Measurements from ENCODE around the gene ROCK2. TPM values are rescaled to one million over a fixed set of nuclear protein-coding genes. Genes with fewer than 3 reads are reported as not detected.
"Not testable (repeated sequence)": the region's sequence is repeated elsewhere in the genome, so short reads cannot be mapped to it uniquely, and the experiment has no call there.

ROCK2 gene
- polyA plus RNA-seq, 4 donors, result 33.3 to 42.9 (median 38.3) TPM

DNA sequence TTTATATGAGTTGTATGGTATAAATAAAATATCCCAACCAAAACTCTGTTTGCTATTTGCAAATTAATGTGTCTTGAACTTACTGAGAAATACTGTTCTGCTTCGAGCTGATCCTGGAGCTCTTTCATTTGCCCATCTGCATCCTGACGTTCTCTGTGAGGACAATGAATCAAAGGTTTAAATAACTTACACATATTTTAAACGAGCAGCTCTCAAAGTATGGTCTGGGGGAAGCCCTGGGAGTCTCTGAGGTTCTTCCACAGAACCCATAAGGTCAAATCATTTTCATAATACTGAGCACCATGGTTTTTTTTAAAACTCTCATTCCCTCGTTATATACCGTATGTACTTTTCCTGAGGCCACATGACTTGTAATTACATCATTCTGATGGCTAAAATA is 142.5 kb downstream of the ROCK2 start:
- DNase-seq (ENCODE audit: low read depth in 4 of 4, low spot score in 2 of 4), result no peak

DNA sequence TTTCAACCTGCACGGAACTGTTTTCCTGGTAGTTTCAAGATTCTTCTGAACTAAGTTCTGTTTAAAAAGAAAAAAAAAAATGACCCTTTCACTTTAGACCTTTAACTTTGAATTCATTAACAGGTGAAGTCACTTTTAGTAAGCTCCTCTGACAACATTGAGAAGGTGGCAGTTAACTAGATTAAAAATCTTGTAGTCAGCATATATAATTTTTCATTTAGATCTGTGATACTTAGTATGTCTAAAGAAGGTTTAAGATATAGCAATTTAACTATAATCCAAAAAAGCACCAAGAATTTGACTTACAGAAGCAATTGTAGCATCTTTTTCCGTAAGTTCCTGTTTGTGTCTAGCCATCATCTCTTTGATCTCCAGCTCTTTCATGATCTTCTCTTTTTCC is 143.8 kb downstream of the ROCK2 start:
- DNase-seq (ENCODE audit: low read depth in 4 of 4, low spot score in 2 of 4), result no peak

DNA sequence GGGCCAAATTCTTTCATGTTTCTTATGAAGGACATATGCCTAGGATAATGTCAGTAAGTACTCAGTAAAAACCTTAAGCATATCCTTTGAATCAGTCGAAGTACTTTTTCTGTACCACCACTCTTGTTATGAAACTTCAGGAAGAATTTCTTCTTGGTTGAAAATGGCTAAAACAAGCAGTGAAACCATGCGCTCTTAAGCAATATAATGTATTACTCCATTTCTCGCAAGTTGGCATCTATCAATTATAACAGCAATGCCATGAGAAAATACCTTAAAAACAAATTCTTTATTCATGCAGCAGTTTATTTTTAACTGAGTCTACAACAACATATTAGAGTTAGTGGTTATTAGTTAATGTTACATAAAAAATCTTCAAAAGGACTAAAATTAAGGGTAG is 148.2 kb downstream of the ROCK2 start:
- DNase-seq (ENCODE audit: low read depth in 4 of 4, low spot score in 2 of 4), result no peak

DNA sequence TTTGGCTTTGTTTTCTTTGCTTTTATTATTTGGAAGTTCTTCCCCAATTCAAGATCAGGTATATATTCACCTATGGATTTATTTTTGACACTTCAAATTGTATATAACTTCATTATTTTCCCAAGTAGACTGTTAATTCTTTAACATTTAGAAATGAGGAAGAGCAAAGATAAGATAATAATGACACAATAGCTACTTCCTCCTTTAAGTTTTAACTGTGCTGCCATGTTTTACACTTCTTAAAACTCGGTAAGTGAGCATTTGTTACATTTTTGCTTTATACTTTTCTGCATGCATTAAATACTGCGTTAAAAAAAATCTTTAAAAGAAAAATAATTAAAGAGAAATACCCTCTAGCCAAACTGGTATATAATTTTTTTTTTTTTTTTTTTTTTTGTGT is 156.7 kb downstream of the ROCK2 start:
- no peak for DNase-seq (ENCODE audit: low read depth in 4 of 4, low spot score in 2 of 4)

DNA sequence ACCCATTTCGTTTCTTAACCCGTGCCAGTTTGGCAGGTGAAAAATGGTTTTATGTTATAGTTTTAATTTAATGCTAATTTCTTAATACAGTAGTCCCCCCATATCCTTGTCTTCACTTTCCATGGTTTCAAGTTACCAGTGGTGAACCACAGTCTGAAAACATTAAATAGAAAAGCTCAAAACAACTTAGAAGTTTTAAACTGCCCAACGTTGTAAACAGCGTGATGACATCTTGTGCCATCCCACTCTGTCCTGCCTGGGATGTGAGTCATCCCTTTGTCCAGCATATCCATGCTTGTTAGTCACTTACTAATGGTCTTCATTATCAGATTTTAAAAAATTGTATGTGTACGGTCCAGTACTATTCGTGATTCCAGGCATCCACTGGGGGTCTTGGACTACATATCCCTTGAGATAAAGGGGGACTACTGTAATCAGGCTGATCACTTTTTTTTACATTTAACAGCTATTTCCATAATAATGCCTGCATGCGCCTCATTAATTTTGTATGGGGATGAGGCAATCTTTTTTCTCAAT is 157.3 kb downstream of the ROCK2 start:
- DNase-seq (ENCODE audit: low read depth in 4 of 4, low spot score in 2 of 4), result no peak

DNA sequence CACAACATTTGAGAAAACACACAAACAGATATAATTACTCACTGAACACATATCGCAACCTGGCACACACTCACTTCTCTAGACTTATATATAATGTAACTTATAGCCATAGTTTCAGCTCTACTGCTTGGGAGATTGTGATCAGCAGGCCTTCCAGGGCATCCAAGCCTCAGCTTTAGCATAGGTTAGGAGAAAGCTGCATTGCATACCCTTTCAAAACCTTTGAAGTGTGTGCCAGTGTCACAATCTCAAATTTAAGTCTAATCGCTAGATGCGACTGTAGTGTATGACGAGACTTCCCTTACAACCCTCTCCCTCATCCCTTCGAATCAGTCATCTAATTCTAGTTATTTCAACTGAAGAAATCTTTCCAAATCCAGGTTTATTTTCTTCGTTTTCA is 158.3 kb downstream of the ROCK2 start:
- DNase-seq (ENCODE audit: low read depth in 4 of 4, low spot score in 2 of 4), result no peak

DNA sequence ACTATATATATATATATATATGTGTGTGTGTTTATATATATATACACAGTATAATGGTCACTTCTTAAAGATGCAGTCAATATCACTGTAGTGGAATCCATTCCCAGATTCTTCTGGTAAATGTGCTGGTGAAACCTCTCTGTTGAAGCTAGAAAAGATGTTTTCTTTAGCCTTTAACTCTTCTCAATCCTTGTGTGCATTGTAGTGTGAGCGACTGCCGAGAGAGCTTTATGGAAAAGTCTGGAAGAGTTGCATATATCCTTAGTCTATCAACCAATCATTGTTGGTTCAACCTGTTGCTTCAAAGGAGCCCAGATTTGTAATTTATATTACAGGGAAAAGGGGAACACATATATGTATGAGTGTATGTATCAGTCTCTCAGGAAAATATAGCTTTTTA is 161.5 kb downstream of the ROCK2 start:
- no peak for DNase-seq (ENCODE audit: low read depth in 4 of 4, low spot score in 2 of 4)

DNA sequence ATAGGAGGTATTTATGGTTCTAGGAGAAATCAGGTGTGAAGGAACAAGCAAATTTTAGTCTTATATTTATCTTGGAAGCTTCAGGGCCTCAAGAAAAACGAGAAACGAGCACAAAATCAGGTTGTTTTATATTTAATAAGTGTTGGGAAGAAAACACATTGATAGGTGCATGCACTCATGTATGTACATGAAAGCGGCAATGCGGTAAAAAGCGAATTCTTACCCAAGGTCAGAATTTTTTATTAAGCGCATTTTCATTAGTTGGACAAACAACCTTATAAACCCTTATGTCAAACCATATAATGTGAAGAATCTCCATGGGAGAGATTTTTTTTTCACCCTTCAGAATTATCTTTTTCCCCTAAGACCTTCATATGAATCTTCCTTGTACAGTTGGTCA is 163.8 kb downstream of the ROCK2 start:
- no peak for DNase-seq (ENCODE audit: low read depth in 4 of 4, low spot score in 2 of 4)

DNA sequence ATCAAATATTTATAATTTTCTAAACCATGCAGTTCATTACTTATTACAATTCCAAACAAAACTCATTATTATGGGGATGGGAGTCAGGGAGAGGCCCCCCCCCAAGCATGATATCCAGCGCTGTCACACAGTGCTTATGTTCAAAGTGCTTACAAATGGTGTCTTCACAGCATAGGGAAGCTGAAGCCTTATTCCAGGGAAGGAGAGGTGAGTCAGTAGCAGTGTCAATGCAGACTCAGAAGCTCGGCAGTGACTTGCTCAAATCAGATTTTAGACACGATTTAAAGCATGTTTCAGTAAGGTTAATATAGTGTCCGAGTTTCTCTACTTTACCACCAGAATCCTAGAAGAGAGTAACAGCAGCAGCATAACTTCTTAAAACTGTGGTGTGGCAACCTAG is 164.5 kb downstream of the ROCK2 start:
- no peak for DNase-seq (ENCODE audit: low read depth in 4 of 4, low spot score in 2 of 4)

DNA sequence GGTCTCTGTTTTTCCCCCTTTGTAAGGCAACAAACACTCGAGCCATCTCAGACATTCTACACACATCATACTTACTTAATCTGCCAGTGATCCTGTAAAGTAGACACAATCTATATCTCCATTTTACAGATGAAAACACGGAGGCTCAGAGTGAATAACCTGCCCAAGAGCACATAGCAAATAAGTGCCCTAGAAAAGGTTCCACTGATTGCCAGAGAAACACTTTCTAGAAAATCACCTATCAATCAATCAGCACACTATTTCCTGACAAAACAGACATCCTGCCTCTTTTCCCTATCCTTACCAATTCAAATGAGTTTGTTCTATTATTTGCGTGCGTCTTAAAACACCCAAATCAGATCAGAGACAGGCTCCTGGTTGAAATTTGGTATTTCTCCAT is 165.2 kb downstream of the ROCK2 start:
- DNase-seq (ENCODE audit: low read depth in 4 of 4, low spot score in 2 of 4), result no peak

DNA sequence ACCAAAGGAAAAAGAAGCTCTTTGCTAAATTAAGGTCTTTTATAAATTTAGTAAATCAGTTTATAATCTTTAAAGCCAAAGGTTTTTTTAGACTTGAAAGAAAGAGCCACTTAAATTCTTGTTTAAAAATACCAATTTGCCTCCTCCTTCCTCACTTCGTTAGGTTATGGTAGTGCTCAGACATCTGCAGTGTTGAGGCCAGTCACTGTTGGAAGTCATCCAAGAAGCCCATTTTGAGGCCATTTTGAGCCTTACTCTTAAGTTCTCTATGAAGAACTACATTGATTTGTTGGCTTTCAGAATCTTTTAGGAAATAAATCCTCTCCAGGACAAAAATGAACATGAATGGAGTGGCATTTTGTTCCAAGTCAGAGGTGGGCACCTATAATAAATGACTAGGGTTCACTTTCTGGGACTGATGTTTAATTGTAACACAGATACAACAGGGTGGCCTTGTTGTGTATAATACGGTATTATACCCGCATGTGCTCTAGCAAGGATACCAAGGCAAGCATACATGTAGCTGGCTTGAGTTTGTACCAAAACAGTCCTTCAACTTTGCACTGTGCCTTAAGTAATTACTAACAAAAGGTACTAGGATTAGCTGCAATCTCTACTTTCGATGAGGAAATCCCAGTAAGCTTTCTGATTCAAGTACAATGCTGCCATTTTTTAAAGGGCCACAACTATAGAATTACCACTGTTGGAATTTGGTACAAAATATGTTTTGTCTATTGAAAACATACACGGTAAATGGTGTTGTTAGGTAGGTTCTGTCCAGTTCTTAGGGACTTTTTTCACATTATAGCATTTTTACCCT is 166.4 kb downstream of the ROCK2 start:
- no peak for DNase-seq (ENCODE audit: low read depth in 4 of 4, low spot score in 2 of 4)

DNA sequence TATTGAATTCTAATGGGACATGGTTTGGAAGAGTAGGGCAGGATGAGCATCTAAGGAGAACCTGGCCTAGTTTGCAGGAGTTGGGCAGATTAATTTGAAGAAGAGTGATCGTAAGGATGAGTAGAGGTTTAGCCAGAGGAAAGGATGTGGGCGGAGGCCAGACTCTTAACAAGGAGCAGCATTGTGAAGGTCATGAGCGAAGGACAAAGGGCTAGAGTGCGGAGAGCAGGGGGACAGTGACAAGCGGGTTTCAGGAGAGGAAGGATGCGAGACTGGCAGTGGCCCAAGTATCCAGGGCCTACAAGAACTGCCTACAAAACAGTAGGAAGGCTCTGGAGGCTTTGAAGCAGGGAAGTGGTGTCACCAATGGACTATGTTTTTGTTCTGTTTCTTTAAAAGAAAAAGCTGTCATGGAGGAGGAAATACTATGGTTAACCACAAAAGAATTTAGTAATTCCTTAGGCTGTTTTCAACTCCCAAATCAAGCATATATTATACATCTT is 169.1 kb downstream of the ROCK2 start:
- DNase-seq (ENCODE audit: low read depth in 4 of 4, low spot score in 2 of 4), result no peak

DNA sequence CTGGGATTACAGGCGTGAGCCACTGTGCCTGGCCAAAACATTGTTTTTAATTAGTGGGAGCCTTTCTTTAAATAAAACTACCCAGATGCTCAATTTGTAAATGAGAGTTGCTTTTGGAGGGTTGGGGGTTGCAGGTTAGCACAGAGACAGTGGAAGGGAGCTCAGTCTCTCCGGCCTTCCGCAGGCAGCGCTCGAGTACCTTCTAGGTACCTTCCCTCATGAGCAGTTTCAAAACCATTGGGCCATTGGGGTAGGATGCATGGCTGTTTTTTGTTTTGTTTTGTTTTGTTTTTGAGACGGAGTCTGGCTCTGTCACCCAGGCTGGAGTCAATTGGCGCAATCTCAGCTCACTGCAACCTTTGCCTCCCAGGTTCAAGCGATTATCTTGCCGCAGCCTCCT is 170.2 kb downstream of the ROCK2 start:
- DNase-seq (ENCODE audit: low read depth in 4 of 4, low spot score in 2 of 4), result no peak

DNA sequence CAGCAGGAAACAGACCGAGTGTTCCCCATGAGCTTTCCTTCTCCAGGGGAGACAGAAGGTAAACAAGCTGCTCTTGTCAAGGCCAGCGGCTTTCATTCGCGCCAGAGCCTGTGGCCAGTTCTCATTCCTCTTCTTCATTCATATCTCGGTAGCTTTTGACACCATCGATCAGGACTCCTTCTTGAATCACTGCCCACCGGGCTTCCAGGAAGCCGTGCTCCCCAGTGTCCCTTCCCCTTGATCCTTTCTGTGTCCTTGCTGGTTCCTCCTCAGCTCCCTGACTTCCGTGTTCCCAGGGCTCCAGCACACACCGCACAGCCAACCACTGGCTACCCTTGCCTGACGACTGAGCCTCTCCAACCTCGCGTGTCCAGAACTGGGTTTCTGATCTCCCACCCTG is 175.1 kb downstream of the ROCK2 start:
- no peak for DNase-seq (ENCODE audit: low read depth in 4 of 4, low spot score in 2 of 4)

DNA sequence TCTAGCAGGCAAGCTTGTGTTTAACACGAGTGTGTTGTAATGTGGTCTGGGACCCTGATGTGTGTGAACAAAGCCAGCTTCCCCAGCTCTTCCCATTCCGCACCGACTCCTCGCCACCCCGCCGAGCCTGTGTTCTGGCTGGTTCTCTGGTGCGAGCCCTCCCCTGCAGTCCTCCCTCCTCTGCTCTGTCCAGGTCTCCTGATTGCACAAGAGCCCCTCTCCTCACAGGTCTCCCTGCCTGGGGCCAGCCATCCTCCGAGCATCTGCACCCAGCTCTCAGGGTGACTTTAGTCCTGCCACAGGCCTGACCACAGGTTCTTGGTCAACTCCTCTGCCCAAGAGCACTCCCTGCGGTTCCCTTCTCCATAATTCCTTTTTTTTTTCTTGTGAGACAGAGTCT is 175.9 kb downstream of the ROCK2 start:
- DNase-seq (ENCODE audit: low read depth in 4 of 4, low spot score in 2 of 4), result no peak

DNA sequence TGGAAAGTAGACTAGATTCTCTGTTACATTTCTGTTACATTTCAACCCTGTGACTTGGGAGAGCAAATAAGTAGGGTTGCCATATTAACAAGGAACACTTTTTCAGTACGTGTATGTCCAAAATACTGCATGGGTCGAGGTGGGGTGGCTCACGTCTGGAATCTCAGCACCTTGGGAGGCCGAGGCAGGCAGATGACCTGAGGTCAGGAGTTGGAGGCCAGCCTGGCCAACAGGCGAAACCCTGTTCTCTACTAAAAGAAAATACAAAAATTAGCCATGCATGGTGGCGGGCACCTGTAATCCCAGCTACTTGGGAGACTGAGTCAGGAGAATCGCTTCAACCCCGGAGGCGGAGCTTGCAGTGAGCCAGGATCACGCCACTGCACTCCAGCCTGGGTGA is 178.0 kb downstream of the ROCK2 start:
- DNase-seq (ENCODE audit: low read depth in 4 of 4, low spot score in 2 of 4), result no peak

DNA sequence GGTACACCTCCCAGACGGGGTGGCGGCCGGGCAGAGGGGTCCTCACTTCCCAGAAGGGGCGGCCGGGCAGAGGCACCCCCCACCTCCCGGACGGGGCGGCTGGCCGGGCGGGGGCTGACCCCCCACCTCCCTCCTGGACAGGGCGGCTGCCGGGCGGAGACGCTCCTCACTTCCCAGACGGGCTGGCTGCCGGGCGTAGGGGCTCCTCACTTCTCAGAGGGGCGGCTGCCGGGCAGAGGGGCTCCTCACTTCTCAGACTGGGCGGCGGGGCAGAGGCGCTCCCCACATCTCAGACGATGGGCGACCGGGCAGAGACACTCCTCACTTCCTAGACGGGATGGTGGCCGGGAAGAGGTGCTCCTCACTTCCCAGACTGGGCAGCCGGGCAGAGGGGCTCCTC is 179.4 kb downstream of the ROCK2 start:
- DNase-seq (ENCODE audit: low read depth in 4 of 4, low spot score in 2 of 4), result not testable (repeated sequence)

DNA sequence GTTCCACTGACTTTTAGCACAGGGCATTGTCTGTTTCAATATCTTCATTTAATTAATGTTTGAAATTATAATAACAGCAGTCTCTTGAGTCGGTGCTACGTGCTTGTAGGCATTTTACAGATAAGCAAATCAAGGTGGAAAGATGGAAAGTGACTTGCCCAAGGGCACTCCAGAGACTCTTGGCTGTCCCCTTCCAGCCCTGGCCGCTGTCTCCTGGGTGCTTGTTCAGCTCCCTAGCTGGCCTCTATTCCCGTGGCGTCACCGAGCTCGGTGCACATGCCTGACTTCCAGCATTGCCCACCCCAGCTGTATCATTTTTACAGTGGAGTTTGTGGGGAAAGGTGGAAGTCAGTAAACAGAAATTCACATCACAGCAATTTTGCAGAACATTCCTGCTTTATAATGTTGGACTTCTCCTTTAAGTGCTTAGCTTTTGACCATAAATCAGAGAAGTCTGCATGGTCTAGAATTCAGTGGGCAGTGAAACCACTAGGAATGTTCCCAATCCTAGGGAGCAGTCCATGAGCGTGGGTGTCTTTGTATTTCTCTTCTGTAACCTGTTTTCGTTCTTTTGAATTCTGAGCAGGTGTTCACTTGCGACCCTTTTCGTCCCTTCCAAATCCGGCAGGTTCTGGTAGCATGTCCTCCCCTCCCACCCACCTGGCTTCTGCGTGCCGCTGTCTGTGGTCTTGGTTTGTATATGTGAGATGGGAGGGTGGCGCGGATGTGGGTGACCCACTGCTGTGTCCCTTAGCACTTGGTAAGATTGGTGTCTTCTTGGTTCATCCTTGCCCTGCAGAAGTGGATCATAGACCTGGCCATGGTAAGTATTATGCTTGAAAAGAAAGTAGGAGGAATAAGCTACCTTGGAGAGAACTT is 180.8 kb downstream of the ROCK2 start:
- no peak for DNase-seq (ENCODE audit: low read depth in 4 of 4, low spot score in 2 of 4)

DNA sequence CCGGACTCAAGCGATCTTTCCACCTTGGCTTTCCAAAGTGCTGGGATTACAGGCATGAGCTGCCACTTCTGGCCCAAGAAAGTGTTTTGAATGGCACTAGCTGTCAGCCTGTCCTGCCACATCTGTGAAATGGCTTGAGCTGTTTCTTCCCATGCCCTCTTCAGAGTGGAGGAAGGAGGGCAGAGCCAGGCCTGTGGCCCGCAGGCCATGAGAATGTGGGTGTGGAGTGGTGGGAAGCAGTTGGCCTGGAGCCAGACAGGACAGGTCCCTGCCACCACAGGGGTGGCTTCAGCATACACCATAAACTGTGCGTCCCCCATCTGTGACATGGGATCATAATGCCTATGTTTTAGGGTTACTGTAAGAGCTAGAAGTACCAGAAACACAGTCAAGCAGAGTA is 182.7 kb downstream of the ROCK2 start:
- DNase-seq (ENCODE audit: low read depth in 4 of 4, low spot score in 2 of 4), result no peak

DNA sequence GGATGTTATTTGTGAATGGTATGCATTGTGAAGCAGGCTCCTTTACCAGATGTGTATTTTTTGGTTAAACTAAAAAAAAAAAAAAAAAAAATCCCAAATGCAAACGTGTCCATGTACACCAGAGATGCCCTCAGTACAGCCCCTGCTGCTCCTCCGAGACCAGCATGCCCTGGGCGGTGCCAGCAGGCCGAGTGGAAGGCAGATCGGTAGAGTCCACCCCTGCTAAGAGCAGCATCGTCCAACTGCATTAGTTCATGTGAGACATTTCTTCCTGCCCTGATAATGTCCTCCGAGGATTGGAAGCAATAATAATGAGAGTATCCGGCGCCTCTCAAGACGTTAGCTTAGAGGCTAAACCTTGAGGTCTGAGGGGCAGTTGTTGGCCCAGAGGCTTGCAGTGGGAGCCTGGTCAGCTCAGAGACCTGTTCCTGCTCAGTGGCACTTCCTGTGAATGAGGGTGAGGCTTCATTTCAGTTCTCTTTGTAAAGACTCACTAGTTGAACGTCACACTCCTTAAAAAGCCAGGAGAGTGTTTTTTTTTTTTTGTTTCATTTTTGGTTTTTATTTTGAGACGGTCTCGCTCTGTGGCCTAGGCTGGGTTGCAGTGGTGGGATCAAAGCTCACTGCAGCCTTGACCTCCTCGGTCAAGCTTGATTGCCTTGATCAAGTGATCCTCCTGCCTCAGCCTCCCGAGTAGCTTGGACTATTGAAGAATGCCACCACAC is 183.5 kb downstream of the ROCK2 start:
- DNase-seq (ENCODE audit: low read depth in 4 of 4, low spot score in 2 of 4), result no peak

DNA sequence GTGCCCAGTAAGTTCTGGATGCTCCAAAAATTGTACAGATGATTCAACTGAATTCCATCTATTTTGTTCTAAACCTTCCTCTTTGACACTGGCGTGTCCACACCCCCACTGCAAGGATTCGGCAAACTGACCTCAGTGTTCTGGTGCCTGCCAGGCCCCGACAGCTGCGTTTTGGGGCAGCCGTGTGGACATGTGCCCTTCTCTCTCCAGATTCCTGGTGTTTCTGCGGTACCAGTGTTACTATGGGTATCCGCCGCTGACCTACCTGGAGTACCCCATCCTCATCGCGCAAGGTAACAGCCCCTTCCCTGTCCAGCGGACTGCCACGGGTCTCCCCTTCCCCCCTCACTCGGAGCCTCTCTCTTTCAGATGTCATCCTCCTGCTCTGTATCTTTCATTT is 184.2 kb downstream of the ROCK2 start:
- DNase-seq (ENCODE audit: low read depth in 4 of 4, low spot score in 2 of 4), result no peak
